ENCODE measurements around the gene PPP1R15B. TPM values are rescaled to one million over a fixed set of nuclear protein-coding genes. Genes with fewer than 3 reads are reported as not detected.

PPP1R15B gene
- total RNA-seq, 1 donor from 2014 or later, result 30.3 TPM

GRCh38 chr1:204435872-204436271 is 24.3 kb upstream of the PPP1R15B start:
- Histone ChIP-seq H3K4me3 (ENCODE audit: low read length in 3 of 3) (no peak overlapping the region), H3K36me3 (ENCODE audit: control insufficient read depth in 3 of 3, insufficient read depth in 3 of 3, low read length in 3 of 3) (peaks cover 70 to 94% (median 80%) of the 10 kb centered on the region in 3 donors), H3K9ac (ENCODE audit: low read depth in 1 of 3, low read length in 3 of 3) (peak overlapping the region in 1 of 3 donors; percentile 33), H3K27me3 (ENCODE audit: control insufficient read depth in 3 of 3, insufficient read depth in 3 of 3, low read length in 3 of 3) (no peaks in the 10 kb centered on the region), H3K27ac (ENCODE audit: low read depth, low read length) (peak overlapping the region; percentile 28), H3K9me3 (ENCODE audit: control insufficient read depth in 3 of 3, low read length in 3 of 3) (no peaks in the 10 kb centered on the region), H3K4me1 (ENCODE audit: control insufficient read depth in 3 of 3, insufficient read depth in 3 of 3, low read length in 3 of 3) (peaks cover 36 to 59% (median 46%) of the 10 kb centered on the region in 3 donors)

- Histone ChIP-seq H3K9ac (ENCODE audit: low read depth in 1 of 3, low read length in 3 of 3) (peak overlapping the region in 1 of 3 donors; percentile 33), H3K4me3 (ENCODE audit: low read length in 3 of 3) (no peak overlapping the region), H3K4me1 (ENCODE audit: control insufficient read depth in 3 of 3, insufficient read depth in 3 of 3, low read length in 3 of 3) (peaks cover 36 to 59% (median 45%) of the 10 kb centered on the region in 3 donors), H3K9me3 (ENCODE audit: control insufficient read depth in 3 of 3, low read length in 3 of 3) (no peaks in the 10 kb centered on the region), H3K27me3 (ENCODE audit: control insufficient read depth in 3 of 3, insufficient read depth in 3 of 3, low read length in 3 of 3) (no peaks in the 10 kb centered on the region), H3K36me3 (ENCODE audit: control insufficient read depth in 3 of 3, insufficient read depth in 3 of 3, low read length in 3 of 3) (peaks cover 70 to 94% (median 80%) of the 10 kb centered on the region in 3 donors), H3K27ac (ENCODE audit: low read depth, low read length) (peak overlapping the region; percentile 28)
Observed at GRCh38 chr1:204435381-204435831, 23.8 kb upstream of the PPP1R15B start.

DNA sequence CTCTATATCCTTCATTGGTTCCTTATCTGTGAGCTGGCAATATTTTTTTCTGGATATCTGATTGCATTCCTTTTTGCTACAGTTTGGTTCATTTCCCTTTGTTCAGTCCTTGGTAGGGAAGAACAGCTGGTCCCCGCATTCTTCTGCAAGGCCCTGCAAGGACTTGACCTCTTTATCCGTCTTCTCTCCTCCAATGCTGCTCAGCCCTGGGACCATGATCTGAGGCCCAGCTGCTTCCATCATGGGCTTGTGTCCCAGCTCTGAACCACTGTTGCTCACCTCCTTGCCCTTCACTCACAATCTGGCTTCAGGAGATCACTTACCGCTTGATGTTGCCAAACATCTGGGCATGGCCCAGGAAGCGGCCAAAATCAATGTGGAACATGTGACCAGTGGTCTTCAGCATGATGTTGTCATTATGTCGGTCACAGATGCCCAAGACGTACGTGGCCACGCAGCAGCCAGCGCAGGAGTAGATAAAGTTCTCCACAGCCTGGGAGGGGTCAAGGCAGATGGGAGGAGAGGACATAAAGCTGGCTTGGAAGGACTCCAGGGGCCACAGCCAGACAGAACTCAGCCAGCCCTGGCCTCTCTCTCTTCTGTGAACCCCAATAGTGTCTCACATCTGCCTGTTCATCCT is 22.6 kb upstream of the PPP1R15B start:
- peak overlapping the region in 2 of 3 donors; percentile 7 to 16 for H3K9ac ChIP-seq (ENCODE audit: low read depth in 1 of 3, low read length in 3 of 3)
- peaks cover 32 to 52% (median 39%) of the 10 kb centered on the region in 3 donors for H3K4me1 ChIP-seq (ENCODE audit: control insufficient read depth in 3 of 3, insufficient read depth in 3 of 3, low read length in 3 of 3)
- no peaks in the 10 kb centered on the region for H3K27me3 ChIP-seq (ENCODE audit: control insufficient read depth in 3 of 3, insufficient read depth in 3 of 3, low read length in 3 of 3)
- H3K4me3 ChIP-seq (ENCODE audit: low read length in 3 of 3), result no peak overlapping the region
- H3K9me3 ChIP-seq (ENCODE audit: control insufficient read depth in 3 of 3, low read length in 3 of 3), result no peaks in the 10 kb centered on the region
- H3K27ac ChIP-seq (ENCODE audit: low read depth, low read length), result no peak overlapping the region
- H3K36me3 ChIP-seq (ENCODE audit: control insufficient read depth in 3 of 3, insufficient read depth in 3 of 3, low read length in 3 of 3), result peaks cover 68 to 94% (median 77%) of the 10 kb centered on the region in 3 donors

- H3K27ac ChIP-seq (ENCODE audit: low read depth, low read length), result no peak overlapping the region
- no peaks in the 10 kb centered on the region for H3K27me3 ChIP-seq (ENCODE audit: control insufficient read depth in 3 of 3, insufficient read depth in 3 of 3, low read length in 3 of 3)
- H3K9me3 ChIP-seq (ENCODE audit: control insufficient read depth in 3 of 3, low read length in 3 of 3), result no peaks in the 10 kb centered on the region
- H3K4me1 ChIP-seq (ENCODE audit: control insufficient read depth in 3 of 3, insufficient read depth in 3 of 3, low read length in 3 of 3), result peaks cover 22 to 40% (median 33%) of the 10 kb centered on the region in 3 donors
- peaks cover 64 to 91% (median 76%) of the 10 kb centered on the region in 3 donors for H3K36me3 ChIP-seq (ENCODE audit: control insufficient read depth in 3 of 3, insufficient read depth in 3 of 3, low read length in 3 of 3)
- H3K4me3 ChIP-seq (ENCODE audit: low read length in 3 of 3), result no peak overlapping the region
- H3K9ac ChIP-seq (ENCODE audit: low read depth in 1 of 3, low read length in 3 of 3), result no peak overlapping the region
Observed at GRCh38 chr1:204432708-204433107, 21.1 kb upstream of the PPP1R15B start.

DNA sequence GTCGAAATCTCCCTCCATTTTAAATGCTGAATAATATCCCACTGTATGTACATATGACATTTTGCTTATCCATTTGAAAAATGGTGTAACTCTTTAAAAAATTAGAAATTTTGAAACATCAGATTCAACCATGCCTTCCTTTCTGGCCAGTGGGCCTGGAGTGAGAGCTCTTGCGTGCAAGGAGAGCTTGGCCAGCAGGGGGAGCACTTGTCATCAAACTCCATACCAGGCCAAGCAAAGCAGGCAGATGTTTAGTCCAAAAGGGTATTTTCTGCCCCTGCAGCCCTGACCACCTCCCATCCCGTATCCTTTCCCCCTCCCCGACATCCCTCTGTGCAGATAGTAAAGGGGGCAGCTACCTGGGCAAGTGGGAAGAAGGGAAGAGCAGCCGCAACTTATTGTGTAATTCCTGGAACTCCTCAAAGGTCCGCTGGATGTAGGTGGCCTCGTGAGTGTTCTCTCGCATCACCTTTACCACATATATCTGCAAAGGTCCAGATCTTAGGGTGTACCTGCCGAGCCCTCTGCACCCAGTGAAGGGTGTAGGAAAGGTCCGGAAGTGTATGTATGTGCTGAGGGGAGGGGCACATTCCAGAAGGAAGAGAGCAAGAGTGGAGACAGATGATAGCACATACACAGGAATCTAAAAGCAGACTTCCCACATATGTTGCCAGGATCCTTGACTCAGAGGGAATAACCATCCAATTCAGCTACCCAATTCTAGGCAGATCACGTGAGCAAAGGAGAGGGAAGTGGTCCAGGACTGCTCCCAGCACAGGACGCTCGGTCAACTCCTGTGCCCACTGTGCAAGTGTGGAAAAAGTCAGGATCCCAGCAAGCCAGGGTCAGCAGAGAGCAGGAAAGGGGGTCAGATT is 19.9 kb upstream of the PPP1R15B start:
- peaks cover 70 to 87% (median 79%) of the 10 kb centered on the region in 3 donors for H3K36me3 ChIP-seq (ENCODE audit: control insufficient read depth in 3 of 3, insufficient read depth in 3 of 3, low read length in 3 of 3)
- H3K27me3 ChIP-seq (ENCODE audit: control insufficient read depth in 3 of 3, insufficient read depth in 3 of 3, low read length in 3 of 3), result no peaks in the 10 kb centered on the region
- H3K27ac ChIP-seq (ENCODE audit: low read depth, low read length), result peak overlapping the region; percentile 2
- no peak overlapping the region for H3K4me3 ChIP-seq (ENCODE audit: low read length in 3 of 3)
- no peaks in the 10 kb centered on the region for H3K9me3 ChIP-seq (ENCODE audit: control insufficient read depth in 3 of 3, low read length in 3 of 3)
- peaks cover 22 to 36% (median 31%) of the 10 kb centered on the region in 3 donors for H3K4me1 ChIP-seq (ENCODE audit: control insufficient read depth in 3 of 3, insufficient read depth in 3 of 3, low read length in 3 of 3)
- peak overlapping the region in 1 of 3 donors; percentile 5 for H3K9ac ChIP-seq (ENCODE audit: low read depth in 1 of 3, low read length in 3 of 3)

DNA sequence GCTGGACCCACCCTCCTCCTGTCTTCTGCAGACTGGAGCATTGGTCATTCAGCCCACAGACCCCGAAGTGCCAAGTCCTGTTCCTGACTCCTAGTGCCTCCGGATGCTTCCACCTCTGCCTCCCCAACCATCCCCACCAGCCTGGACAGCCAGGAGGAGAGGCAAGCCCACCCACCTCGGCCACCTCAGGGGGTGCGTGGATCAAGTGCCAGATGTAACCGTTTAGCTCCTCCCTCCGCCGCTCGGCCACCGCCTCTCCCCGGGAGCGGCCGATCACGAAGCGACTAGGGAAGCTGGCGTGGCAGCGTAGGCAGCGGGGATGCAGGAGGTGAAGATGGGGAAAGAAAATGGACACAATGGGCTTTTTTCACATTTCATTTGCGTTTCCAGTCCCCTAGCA is 18.1 kb upstream of the PPP1R15B start:
- no peaks in the 10 kb centered on the region for H3K9me3 ChIP-seq (ENCODE audit: control insufficient read depth in 3 of 3, low read length in 3 of 3)
- no peaks in the 10 kb centered on the region for H3K27me3 ChIP-seq (ENCODE audit: control insufficient read depth in 3 of 3, insufficient read depth in 3 of 3, low read length in 3 of 3)
- H3K27ac ChIP-seq (ENCODE audit: low read depth, low read length), result no peak overlapping the region
- H3K9ac ChIP-seq (ENCODE audit: low read depth in 1 of 3, low read length in 3 of 3), result no peak overlapping the region
- H3K4me1 ChIP-seq (ENCODE audit: control insufficient read depth in 3 of 3, insufficient read depth in 3 of 3, low read length in 3 of 3), result peaks cover 8 to 19% (median 16%) of the 10 kb centered on the region in 3 donors
- no peak overlapping the region for H3K4me3 ChIP-seq (ENCODE audit: low read length in 3 of 3)
- peaks cover 78 to 88% (median 87%) of the 10 kb centered on the region in 3 donors for H3K36me3 ChIP-seq (ENCODE audit: control insufficient read depth in 3 of 3, insufficient read depth in 3 of 3, low read length in 3 of 3)

- H3K9me3 ChIP-seq (ENCODE audit: control insufficient read depth in 3 of 3, low read length in 3 of 3), result no peaks in the 10 kb centered on the region
- H3K27me3 ChIP-seq (ENCODE audit: control insufficient read depth in 3 of 3, insufficient read depth in 3 of 3, low read length in 3 of 3), result no peaks in the 10 kb centered on the region
- no peak overlapping the region for H3K4me3 ChIP-seq (ENCODE audit: low read length in 3 of 3)
- H3K9ac ChIP-seq (ENCODE audit: low read depth in 1 of 3, low read length in 3 of 3), result no peak overlapping the region
- no peak overlapping the region for H3K27ac ChIP-seq (ENCODE audit: low read depth, low read length)
- H3K4me1 ChIP-seq (ENCODE audit: control insufficient read depth in 3 of 3, insufficient read depth in 3 of 3, low read length in 3 of 3), result peaks cover 3 to 8% (median 7%) of the 10 kb centered on the region in 3 donors
- peaks cover 71 to 79% (median 77%) of the 10 kb centered on the region in 3 donors for H3K36me3 ChIP-seq (ENCODE audit: control insufficient read depth in 3 of 3, insufficient read depth in 3 of 3, low read length in 3 of 3)
Observed at GRCh38 chr1:204426971-204427701, 15.5 kb upstream of the PPP1R15B start.

- peaks cover 1 to 2% (median 2%) of the 10 kb centered on the region in 3 donors for H3K4me1 ChIP-seq (ENCODE audit: control insufficient read depth in 3 of 3, insufficient read depth in 3 of 3, low read length in 3 of 3)
- no peaks in the 10 kb centered on the region for H3K9me3 ChIP-seq (ENCODE audit: control insufficient read depth in 3 of 3, low read length in 3 of 3)
- no peaks in the 10 kb centered on the region for H3K27me3 ChIP-seq (ENCODE audit: control insufficient read depth in 3 of 3, insufficient read depth in 3 of 3, low read length in 3 of 3)
- no peak overlapping the region for H3K4me3 ChIP-seq (ENCODE audit: low read length in 3 of 3)
- H3K36me3 ChIP-seq (ENCODE audit: control insufficient read depth in 3 of 3, insufficient read depth in 3 of 3, low read length in 3 of 3), result peaks cover 64 to 76% (median 72%) of the 10 kb centered on the region in 3 donors
- no peak overlapping the region for H3K27ac ChIP-seq (ENCODE audit: low read depth, low read length)
- H3K9ac ChIP-seq (ENCODE audit: low read depth in 1 of 3, low read length in 3 of 3), result no peak overlapping the region
Observed at GRCh38 chr1:204426474-204426873, 14.9 kb upstream of the PPP1R15B start.

DNA sequence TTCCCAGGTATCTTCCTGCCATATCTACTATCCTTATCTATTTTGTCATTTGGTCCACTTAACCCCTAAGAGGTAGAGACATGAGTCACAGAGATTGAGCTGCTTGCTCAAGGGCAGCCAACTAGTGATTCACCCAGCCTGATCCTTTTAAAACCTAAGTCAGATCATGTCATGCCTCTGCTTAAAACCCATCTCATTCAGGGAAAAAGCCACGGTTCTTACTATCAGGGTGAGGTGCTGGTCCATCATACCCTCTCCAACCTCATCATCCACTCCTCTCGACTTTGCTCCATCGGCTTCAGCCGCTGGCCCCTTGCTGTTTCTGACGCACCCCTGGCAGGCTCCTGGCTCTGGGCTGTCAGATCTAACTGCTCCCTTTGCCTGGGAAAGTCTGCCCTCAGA is 14.4 kb upstream of the PPP1R15B start:
- Histone ChIP-seq H3K36me3 (ENCODE audit: control insufficient read depth in 3 of 3, insufficient read depth in 3 of 3, low read length in 3 of 3) (peaks cover 65 to 73% (median 72%) of the 10 kb centered on the region in 3 donors), H3K27me3 (ENCODE audit: control insufficient read depth in 3 of 3, insufficient read depth in 3 of 3, low read length in 3 of 3) (no peaks in the 10 kb centered on the region), H3K4me3 (ENCODE audit: low read length in 3 of 3) (no peak overlapping the region), H3K27ac (ENCODE audit: low read depth, low read length) (no peak overlapping the region), H3K9me3 (ENCODE audit: control insufficient read depth in 3 of 3, low read length in 3 of 3) (no peaks in the 10 kb centered on the region), H3K4me1 (ENCODE audit: control insufficient read depth in 3 of 3, insufficient read depth in 3 of 3, low read length in 3 of 3) (no peaks in the 10 kb centered on the region), H3K9ac (ENCODE audit: low read depth in 1 of 3, low read length in 3 of 3) (no peak overlapping the region)
